Loucy (cell line): Measurements from ENCODE around the gene BMPER.

ENCODE experiments used
- H2AFZ ChIP-seq: fragments of 200-600 bp; sonication (generic); 2 replicates; pipeline ENCODE4 v1.6.0; 2016; ENCODE audit warnings: antibody characterized with exemption, mild to moderate bottlenecking, low read length, moderate library complexity
- H3F3A ChIP-seq: fragments of 200-600 bp; 2 replicates; pipeline ENCODE4 v1.6.0; 2016; ENCODE audit warnings: antibody characterized with exemption, low read depth, mild to moderate bottlenecking
- H3K27me3 ChIP-seq: fragments of 200-600 bp; sonication (generic); 2 replicates; pipeline ENCODE4 v1.6.1; 2014; ENCODE audit warnings: low read length, mild to moderate bottlenecking; ENCODE audit not compliant: insufficient read depth, poor library complexity, severe bottlenecking
- H3K36me3 ChIP-seq: fragments of 200-600 bp; sonication (generic); 2 replicates; pipeline ENCODE4 v1.6.1; 2016; ENCODE audit warnings: low read length; ENCODE audit not compliant: insufficient read depth
- H3K4me1 ChIP-seq: fragments of 200-600 bp; sonication (generic); 2 replicates; pipeline ENCODE4 v1.5.1; 2014; ENCODE audit warnings: low read length, mild to moderate bottlenecking; ENCODE audit not compliant: insufficient read depth, poor library complexity, severe bottlenecking
- H3K4me2 ChIP-seq: fragments of 200-600 bp; sonication (generic); 2 replicates; pipeline ENCODE4 v1.6.0; 2014; ENCODE audit warnings: antibody characterized with exemption, low read length, low read depth, mild to moderate bottlenecking; ENCODE audit not compliant: poor library complexity, severe bottlenecking
- H3K4me3 ChIP-seq: fragments of 200-600 bp; sonication (generic); 2 replicates; pipeline ENCODE4 v1.5.1; 2014; ENCODE audit warnings: low read length, mild to moderate bottlenecking, mixed read lengths; ENCODE audit not compliant: poor library complexity, severe bottlenecking
- H3K79me2 ChIP-seq: fragments of 200-600 bp; sonication (generic); 2 replicates; pipeline ENCODE4 v1.6.1; 2014; ENCODE audit warnings: low read length; ENCODE audit not compliant: insufficient read depth
- H3K9ac ChIP-seq: fragments of 200-600 bp; sonication (generic); 2 replicates; pipeline ENCODE4 v1.6.0; 2014; ENCODE audit warnings: mild to moderate bottlenecking, low read depth, low read length, moderate library complexity; ENCODE audit not compliant: poor library complexity, severe bottlenecking
- H3K9me2 ChIP-seq: fragments of 200-600 bp; sonication (generic); replicated peaks from 2 replicates; pipeline ENCODE4 v1.6.1; 2016; ENCODE audit warnings: low read depth, low read length, mixed read lengths
- H3K9me3 ChIP-seq: fragments of 200-600 bp; sonication (generic); 2 replicates; pipeline ENCODE4 v1.6.1; 2014; ENCODE audit warnings: mild to moderate bottlenecking, antibody characterized with exemption, low read length, low read depth; ENCODE audit not compliant: insufficient read depth
- H4K20me1 ChIP-seq: fragments of 200-600 bp; sonication (generic); 2 replicates; pipeline ENCODE4 v1.6.0; 2014; ENCODE audit warnings: antibody characterized with exemption, low read length, mild to moderate bottlenecking; ENCODE audit not compliant: insufficient read depth, poor library complexity, severe bottlenecking
- EZH2phosphoT487 ChIP-seq: fragments of 200-600 bp; IDR thresholded peaks from 2 replicates; pipeline ENCODE4 v1.6.1; 2018; ENCODE audit warnings: antibody characterized with exemption, mild to moderate bottlenecking, moderate library complexity, borderline replicate concordance
- TF ChIP-seq, protein P1 (sequence below): fragments of 200-600 bp; sonication (generic); conservative IDR thresholded peaks from 2 replicates; pipeline ENCODE4 v1.5.1; 2014; ENCODE audit warnings: mild to moderate bottlenecking, antibody characterized with exemption, low read length

BMPER gene

DNA sequence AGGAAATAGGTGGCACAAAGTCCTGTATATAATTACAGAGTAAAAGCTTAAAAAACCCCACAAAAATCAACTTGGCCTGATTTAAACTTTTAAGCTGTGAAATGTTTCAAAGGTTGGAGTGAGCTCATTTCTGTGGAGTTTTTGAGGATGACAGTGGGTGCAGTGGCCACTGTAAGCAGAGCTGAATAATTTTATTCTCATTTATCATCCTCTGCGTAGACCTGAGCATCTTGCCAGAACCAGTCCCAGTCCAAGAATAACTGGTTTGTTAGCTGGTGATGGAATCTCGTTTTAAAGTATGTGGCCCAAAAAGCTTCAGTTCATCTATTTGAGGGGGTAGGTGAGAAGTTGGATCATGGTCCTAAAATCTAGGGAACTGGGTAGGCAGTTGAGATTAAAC is 4.4 kb downstream of the BMPER start:
- H3K9me2 ChIP-seq = no peaks in the 10 kb centered on the region
- H3K4me2 ChIP-seq = no peak overlapping the region
- TF ChIP-seq, protein P1, sequence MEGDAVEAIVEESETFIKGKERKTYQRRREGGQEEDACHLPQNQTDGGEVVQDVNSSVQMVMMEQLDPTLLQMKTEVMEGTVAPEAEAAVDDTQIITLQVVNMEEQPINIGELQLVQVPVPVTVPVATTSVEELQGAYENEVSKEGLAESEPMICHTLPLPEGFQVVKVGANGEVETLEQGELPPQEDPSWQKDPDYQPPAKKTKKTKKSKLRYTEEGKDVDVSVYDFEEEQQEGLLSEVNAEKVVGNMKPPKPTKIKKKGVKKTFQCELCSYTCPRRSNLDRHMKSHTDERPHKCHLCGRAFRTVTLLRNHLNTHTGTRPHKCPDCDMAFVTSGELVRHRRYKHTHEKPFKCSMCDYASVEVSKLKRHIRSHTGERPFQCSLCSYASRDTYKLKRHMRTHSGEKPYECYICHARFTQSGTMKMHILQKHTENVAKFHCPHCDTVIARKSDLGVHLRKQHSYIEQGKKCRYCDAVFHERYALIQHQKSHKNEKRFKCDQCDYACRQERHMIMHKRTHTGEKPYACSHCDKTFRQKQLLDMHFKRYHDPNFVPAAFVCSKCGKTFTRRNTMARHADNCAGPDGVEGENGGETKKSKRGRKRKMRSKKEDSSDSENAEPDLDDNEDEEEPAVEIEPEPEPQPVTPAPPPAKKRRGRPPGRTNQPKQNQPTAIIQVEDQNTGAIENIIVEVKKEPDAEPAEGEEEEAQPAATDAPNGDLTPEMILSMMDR = no peak
- TF ChIP-seq EZH2phosphoT487 = no peak
- H3K36me3 ChIP-seq = no peaks in the 10 kb centered on the region
- no peaks in the 10 kb centered on the region for H3K79me2 ChIP-seq
- H3K4me3 ChIP-seq = no peak overlapping the region
- H3K9me3 ChIP-seq = no peaks in the 10 kb centered on the region
- no peaks in the 10 kb centered on the region for H3K4me1 ChIP-seq
- no peak overlapping the region for H3K9ac ChIP-seq
- H3K27me3 ChIP-seq = no peaks in the 10 kb centered on the region
- H2AFZ ChIP-seq = no peak overlapping the region
- H4K20me1 ChIP-seq = no peaks in the 10 kb centered on the region
- no peaks in the 10 kb centered on the region for H3F3A ChIP-seq

DNA sequence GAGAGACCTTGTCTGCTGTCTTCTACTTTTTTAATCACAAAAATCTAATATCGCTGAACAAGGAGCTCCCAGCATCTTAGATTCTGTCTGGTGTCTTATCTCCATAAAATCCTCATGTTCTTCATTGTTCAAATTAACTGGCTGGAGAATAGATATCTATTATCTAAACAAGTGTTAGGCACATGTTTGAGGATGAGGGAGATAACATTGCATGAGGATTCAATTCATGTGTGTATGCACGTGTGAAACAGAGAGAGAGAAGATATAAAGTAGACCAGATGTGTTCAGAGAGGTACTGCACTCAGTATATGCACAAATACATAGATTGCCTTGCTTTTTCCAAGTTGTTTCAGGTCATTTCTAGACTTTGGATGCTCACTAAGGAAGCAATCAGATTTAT is 5.4 kb downstream of the BMPER start:
- H3K4me1 ChIP-seq = no peaks in the 10 kb centered on the region
- no peaks in the 10 kb centered on the region for H3K27me3 ChIP-seq
- no peak overlapping the region for H3K4me3 ChIP-seq
- H3K4me2 ChIP-seq = no peak overlapping the region
- no peaks in the 10 kb centered on the region for H3K9me3 ChIP-seq
- H3K9ac ChIP-seq = no peak overlapping the region
- no peak for TF ChIP-seq EZH2phosphoT487
- TF ChIP-seq, protein P1 = no peak
- no peaks in the 10 kb centered on the region for H3F3A ChIP-seq
- H3K9me2 ChIP-seq = no peaks in the 10 kb centered on the region
- no peaks in the 10 kb centered on the region for H4K20me1 ChIP-seq
- no peaks in the 10 kb centered on the region for H3K79me2 ChIP-seq
- no peak overlapping the region for H2AFZ ChIP-seq
- H3K36me3 ChIP-seq = no peaks in the 10 kb centered on the region

DNA sequence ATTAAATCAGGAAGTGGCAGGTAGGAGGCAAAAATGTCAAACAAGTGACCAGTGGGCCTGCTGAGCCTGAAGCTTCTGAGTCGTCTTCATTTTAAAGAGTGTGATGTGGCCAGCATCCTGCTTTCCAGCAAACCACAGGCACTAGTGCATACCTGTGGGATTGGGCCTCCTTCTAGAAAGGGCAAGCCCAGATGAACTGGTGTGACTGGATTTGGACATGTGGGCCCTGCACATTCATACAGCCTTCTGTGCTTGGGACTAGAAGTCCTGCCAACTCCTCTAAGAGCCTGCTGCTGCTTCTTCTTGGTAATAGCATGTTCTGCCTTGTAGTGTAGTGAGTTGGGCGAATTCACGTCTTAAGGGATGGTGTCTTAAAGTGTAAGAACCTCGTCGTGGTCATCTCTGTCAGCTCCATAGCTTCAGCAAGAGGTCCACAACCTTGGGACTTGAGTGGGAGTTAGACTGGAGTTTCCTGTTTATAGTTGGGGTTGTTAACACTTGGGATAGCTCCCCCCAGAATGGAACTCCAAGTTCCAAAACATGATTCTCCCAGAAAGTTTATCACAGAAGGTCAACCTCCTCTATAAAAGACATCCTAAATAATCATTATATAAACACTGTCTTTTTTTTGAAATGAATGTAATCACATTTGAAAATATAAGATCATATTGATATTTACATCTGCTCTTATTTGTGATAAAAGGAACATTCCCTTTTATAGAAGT is 11.2 kb downstream of the BMPER start:
- Histone ChIP-seq H4K20me1 (no peaks in the 10 kb centered on the region), H3K36me3 (no peaks in the 10 kb centered on the region), H3K79me2 (no peaks in the 10 kb centered on the region), H3K9ac (no peak overlapping the region), H3F3A (no peaks in the 10 kb centered on the region), H3K9me2 (no peaks in the 10 kb centered on the region), H3K4me1 (no peaks in the 10 kb centered on the region), H3K4me3 (no peak overlapping the region), H3K9me3 (no peaks in the 10 kb centered on the region), H2AFZ (no peak overlapping the region), H3K27me3 (no peaks in the 10 kb centered on the region), H3K4me2 (no peak overlapping the region)
- TF ChIP-seq EZH2phosphoT487 = no peak
- TF ChIP-seq, protein P1 = no peak
